GM18505 (cell line): ENCODE results near the gene NSDHL.

Source experiments
- ATAC-seq: cut with Tn5 transposase; IDR thresholded peaks from one replicate; pipeline ENCODE4 v1.9.1; 2021; ENCODE audit not compliant: unreplicated experiment
- POLR2A ChIP-seq: IDR thresholded peaks from 4 replicates; pipeline ENCODE4 v1.6.1; 2011; ENCODE audit warnings: borderline replicate concordance; ENCODE audit not compliant: insufficient read depth, insufficient read length; ENCODE audit errors: extremely low read depth

The NSDHL gene

GRCh38 chrX:152892999-152893891, 62.4 kb downstream of the NSDHL start:
- no peak for ATAC-seq
- TF ChIP-seq POLR2A = no peak

DNA sequence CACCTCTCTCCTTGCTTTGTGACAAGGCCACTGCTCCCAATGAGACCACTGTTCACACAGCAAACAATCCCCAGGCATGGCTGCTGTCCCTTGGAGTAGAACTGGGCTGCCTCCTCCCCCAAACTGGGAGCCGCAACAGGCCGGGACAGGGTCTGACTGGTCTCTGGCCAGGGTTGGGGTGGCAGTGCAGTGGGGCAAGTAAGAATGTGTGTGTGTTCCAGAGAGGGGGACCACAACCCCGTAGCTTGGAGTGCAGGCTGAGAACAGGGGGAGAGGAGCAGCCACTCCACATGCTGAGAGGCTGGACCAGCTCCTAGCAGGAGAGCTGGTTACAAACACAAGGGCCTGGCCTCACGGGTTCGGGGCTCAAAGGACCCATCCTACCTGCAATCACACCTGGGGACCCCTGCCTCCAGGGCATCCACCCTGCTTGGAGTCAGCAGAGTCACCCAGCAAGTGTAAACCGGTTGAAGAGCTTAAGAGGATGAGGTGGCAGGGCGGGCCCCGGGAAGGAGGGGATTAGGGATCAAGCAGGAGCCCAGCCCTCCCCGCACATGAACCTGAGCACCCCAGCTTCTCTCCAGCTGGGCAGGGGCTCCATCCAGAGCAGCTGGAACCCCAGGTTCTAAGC, 63.2 kb downstream of the NSDHL start:
- TF ChIP-seq POLR2A = no peak
- no peak for ATAC-seq

GRCh38 chrX:152895121-152895520, 64.3 kb downstream of the NSDHL start:
- no peak for TF ChIP-seq POLR2A
- ATAC-seq = no peak

- TF ChIP-seq POLR2A = no peak
- no peak for ATAC-seq
These were observed 65.0 kb downstream of the NSDHL start for GRCh38 chrX:152895724-152896420.

DNA sequence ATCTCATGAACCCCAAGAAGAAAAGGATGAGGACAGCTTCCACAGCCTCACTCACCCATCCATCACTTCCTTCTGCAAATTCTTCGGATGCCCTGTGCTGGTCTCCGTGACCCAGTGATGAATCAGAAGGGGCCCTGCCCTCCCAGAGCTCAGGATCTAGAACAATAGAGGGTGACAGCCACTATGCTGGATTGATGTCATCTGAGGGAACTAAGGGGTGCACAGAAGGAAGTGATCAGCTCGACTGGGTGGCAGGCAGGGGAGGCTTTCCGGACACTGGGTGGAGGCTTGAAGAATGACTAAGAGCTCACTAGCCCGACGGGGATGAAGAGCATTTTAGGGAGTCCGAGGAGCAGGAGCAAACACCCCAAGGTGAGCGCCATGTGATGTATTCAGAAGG, 65.6 kb downstream of the NSDHL start:
- no peak for TF ChIP-seq POLR2A
- no peak for ATAC-seq

DNA sequence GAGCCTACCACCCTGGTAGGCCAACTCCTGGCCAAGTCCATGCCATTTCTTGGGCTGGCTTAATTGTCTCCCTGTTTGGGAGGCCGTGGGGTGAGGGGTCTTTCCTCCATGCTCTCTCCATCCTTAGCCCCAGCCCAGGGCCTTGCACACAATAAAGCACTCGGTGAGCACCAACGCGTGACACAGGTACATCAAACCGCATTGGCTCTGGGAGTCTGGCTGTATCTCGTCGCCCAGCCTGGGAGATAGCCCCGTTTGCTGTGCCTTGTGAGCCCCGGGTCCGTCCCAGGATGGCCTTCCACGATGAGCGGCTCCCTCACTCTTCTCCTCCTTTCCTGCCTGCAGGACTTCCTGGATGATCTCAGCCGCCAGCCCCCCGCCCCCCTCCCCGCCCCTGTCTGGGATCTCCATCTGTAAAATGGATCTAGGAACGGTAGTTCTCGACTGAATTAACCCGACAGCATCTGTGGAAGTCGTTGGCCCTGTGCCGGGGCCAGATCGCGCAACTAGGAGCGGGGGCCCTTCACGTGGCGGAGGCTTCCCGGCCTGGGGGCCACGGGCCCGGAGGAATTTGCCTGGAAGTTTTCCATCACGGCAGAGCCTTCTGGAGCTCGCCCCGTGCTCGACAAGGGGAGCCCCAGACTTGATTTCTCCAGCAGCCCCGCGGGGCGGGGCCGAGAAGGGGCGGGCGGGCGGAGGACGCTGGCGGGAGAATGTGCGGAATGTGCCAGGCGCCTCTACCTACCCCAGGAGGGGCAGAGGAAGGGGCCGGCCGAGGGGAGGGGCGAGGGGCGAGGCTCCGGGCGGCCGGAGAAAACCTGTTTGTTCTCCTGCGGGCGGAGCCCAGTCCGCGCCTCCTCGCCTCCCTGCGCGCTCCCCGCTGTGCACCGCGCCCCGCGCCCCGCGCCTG, 66.6 kb downstream of the NSDHL start, which contains the start of gene ZNF185:
TSS of gene ZNF185 (plus strand) at position 846 of the 910 bp plus-strand sequence. CDS start 16,423 bp downstream, outside the sequence.
- no peak for TF ChIP-seq POLR2A
- ATAC-seq = no peak

- no peak for ATAC-seq
- TF ChIP-seq POLR2A = no peak
These were observed 67.6 kb downstream of the NSDHL start for GRCh38 chrX:152898442-152898841.

DNA sequence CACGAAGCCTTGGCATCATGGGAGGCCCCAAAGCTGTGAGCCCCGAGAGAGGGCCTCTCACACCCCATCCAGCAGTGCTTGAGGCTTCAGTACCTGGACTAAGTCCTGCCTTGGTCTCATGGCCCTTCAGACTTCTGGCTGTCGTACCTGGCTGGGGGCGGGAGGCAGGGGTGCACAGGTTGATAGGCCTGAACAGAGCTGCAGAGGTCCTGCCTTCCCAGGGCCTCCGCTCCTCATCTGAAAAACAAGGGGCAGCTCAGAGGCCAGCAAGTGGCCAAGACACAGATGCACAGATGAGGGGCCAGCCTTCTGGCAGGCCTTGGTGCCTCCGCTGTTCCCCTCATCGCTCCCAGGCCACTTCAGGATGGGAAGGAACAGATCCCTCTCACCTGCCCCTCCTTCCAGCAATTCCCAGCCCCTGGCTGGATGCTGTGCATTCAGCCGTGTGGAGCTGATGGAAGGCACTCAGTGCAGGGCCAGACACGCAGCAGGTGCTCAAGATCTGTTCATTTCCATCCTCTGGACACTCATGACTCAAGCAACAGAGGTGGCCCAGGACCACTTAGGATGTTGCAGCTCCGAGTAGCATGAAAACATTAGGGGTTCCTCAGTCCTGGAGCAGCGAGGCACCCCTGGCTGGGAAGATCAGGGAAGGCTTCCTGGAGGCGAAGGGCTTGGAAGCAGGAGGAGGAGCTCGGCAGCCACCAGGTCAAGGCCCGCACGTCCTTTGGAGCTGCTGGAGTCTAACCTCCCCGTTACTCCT, 68.4 kb downstream of the NSDHL start:
- ATAC-seq = no peak
- TF ChIP-seq POLR2A = no peak

DNA sequence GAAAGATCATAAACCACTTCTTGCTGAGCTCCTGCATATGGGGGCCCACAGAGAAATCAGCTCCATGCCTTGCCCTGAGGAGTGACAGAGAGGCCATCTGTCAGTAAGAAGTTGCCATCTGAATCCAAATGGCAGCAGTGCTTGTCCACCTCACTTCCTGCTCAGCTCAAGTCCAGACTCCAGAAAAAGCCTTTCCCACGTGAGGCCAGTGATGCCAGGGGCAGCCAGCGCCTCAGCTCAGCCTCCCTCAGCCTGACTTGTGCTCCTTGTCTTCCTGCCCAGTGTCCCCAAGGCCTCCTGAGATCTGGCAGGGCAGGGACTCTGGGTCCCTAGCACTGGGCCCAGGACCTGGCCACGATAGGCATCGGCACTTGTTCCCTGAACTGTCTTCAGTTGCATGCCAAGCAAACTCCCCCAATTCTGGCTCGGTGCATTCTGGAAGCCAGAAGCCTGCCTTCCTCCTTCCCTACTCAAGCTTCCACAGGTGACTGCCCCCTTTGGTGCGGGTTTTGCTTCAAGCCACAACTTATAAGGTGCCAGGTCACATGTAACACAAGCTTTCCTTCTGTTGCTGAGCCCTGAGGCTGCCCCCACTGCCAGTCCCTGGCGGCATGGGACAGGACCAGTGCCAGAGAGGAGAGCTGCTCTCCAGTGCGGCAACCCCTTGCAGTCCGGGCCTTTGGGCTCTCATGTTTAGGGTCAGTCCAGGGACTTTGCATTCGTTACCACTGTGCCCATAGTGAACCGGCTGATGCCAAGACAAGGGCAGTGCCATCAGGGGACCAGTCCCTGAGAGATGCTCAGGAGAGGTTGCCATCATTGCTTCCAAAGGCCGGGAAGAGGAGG, 69.2 kb downstream of the NSDHL start:
- ATAC-seq = no peak
- no peak for TF ChIP-seq POLR2A

- no peak for ATAC-seq
- no peak for TF ChIP-seq POLR2A
These were observed 70.1 kb downstream of the NSDHL start for GRCh38 chrX:152900937-152901445.
